ENCODE measurements around the gene LDB1.

DNA sequence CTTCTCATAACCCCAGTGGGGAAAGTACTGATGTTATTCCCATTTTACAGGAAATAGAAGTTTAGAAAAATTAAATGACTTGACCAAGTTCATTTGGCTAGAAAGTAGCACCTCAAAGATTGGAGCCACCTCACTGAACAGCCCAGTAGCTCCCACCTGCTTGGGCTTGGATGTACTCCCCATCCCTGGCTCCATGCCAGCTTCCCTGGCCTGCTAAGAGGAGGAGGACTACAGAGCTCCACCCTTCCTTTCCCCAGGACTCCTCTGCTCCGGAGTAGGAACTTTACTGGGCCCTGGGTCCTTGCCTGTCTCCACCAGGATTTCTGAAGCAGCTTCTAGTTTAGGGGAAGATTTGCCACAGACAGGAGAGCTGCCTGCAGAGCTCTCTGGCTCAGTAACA is 52.0 kb downstream of the LDB1 start:
- no peak for TF ChIP-seq TAF1 (IDR thresholded peaks at IDR 0.05; ENCODE audit: borderline replicate concordance, insufficient read depth, low read length)
- TF ChIP-seq, protein P1, sequence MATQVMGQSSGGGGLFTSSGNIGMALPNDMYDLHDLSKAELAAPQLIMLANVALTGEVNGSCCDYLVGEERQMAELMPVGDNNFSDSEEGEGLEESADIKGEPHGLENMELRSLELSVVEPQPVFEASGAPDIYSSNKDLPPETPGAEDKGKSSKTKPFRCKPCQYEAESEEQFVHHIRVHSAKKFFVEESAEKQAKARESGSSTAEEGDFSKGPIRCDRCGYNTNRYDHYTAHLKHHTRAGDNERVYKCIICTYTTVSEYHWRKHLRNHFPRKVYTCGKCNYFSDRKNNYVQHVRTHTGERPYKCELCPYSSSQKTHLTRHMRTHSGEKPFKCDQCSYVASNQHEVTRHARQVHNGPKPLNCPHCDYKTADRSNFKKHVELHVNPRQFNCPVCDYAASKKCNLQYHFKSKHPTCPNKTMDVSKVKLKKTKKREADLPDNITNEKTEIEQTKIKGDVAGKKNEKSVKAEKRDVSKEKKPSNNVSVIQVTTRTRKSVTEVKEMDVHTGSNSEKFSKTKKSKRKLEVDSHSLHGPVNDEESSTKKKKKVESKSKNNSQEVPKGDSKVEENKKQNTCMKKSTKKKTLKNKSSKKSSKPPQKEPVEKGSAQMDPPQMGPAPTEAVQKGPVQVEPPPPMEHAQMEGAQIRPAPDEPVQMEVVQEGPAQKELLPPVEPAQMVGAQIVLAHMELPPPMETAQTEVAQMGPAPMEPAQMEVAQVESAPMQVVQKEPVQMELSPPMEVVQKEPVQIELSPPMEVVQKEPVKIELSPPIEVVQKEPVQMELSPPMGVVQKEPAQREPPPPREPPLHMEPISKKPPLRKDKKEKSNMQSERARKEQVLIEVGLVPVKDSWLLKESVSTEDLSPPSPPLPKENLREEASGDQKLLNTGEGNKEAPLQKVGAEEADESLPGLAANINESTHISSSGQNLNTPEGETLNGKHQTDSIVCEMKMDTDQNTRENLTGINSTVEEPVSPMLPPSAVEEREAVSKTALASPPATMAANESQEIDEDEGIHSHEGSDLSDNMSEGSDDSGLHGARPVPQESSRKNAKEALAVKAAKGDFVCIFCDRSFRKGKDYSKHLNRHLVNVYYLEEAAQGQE (IDR thresholded peaks at IDR 0.05; ENCODE audit: insufficient read depth in 1 of 2, low read depth in 2 of 2, low read length in 2 of 2), result no peak
- no peak for TF ChIP-seq POLR2AphosphoS5 (IDR thresholded peaks at IDR 0.05; ENCODE audit: low read depth, low read length)
- no peak for TF ChIP-seq SIN3A (IDR thresholded peaks at IDR 0.05; ENCODE audit: borderline replicate concordance, insufficient read depth, low read length)
